WERI-Rb-1 (cell line): Measurements from ENCODE around the gene EMILIN3.

Source experiments
- DNase-seq: peaks from one replicate; pipeline ENCODE4 v3.0.0-alpha.2; 2020
- H3K27ac ChIP-seq: fragments of 250-450 bp; sonication (Bioruptor Pico); 2 replicates; pipeline ENCODE4 v1.5.1; 2020; ENCODE audit warnings: mild to moderate bottlenecking, moderate library complexity
- H3K27me3 ChIP-seq: fragments of 250-450 bp; sonication (Bioruptor Pico); 2 replicates; pipeline ENCODE4 v1.5.1; 2021; ENCODE audit warnings: mild to moderate bottlenecking, low read depth, moderate library complexity; ENCODE audit not compliant: insufficient read depth, severe bottlenecking
- H3K36me3 ChIP-seq: fragments of 250-450 bp; sonication (Bioruptor Pico); 2 replicates; pipeline ENCODE4 v1.5.1; 2020; ENCODE audit warnings: mild to moderate bottlenecking, moderate library complexity
- H3K4me3 ChIP-seq: 2 replicates; pipeline ENCODE4 v1.5.1; 2011; ENCODE audit warnings: low read depth, mild to moderate bottlenecking, control low read depth, low read length
- H3K9me3 ChIP-seq: fragments of 250-450 bp; sonication (Bioruptor Pico); 2 replicates; pipeline ENCODE4 v1.5.1; 2021; ENCODE audit warnings: mild to moderate bottlenecking, moderate library complexity; ENCODE audit not compliant: severe bottlenecking
- CTCF ChIP-seq: IDR thresholded peaks from 2 replicates; pipeline ENCODE4 v1.5.1; 2011; ENCODE audit warnings: low read depth, mild to moderate bottlenecking, control low read depth, inconsistent platforms, low read length

EMILIN3 gene

DNA sequence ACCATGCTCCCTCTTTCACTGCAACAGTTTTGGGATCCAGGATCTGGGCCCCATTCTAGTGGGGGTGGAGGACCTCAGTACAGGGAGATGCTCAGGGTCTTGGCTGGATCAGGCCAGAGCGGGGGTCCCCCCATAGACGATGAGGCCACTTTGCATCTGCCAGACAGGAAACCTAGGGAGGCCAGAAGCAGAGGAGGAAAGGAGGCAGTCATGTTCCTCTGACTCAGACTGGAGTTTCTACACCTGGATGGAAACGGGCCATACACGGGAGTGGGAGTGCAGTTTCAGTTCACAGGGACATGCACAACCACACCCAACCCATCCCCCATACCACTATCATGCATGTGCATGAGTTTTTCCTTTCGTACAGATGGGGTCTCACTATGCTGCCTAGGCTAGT, 3.6 kb upstream of the EMILIN3 start:
- no peaks in the 10 kb centered on the region for H3K9me3 ChIP-seq
- no peak overlapping the region for H3K4me3 ChIP-seq
- TF ChIP-seq CTCF: no peak
- H3K27me3 ChIP-seq: no peaks in the 10 kb centered on the region
- no peak overlapping the region for H3K27ac ChIP-seq
- no peak for DNase-seq
- no peaks in the 10 kb centered on the region; the same call in 1 of the 2 replicates for H3K36me3 ChIP-seq

- Histone ChIP-seq H3K36me3 (peaks cover 1% of the 10 kb centered on the region; the same call in 1 of the 2 replicates), H3K27ac (no peak overlapping the region), H3K27me3 (no peaks in the 10 kb centered on the region), H3K9me3 (no peaks in the 10 kb centered on the region), H3K4me3 (no peak overlapping the region)
- DNase-seq: no peak
- no peak for TF ChIP-seq CTCF
These were observed 3.1 kb upstream of the EMILIN3 start for GRCh38 chr20:41369673-41370072.

GRCh38 chr20:41367956-41368355, 1.3 kb upstream of the EMILIN3 start:
- H3K9me3 ChIP-seq: no peaks in the 10 kb centered on the region

GRCh38 chr20:41367393-41367695, 726 bp upstream of the EMILIN3 start:
- no peak for TF ChIP-seq CTCF
- Histone ChIP-seq H3K27ac (no peak overlapping the region; the same call in 1 of the 2 replicates), H3K36me3 (peaks cover 19% of the 10 kb centered on the region), H3K27me3 (no peaks in the 10 kb centered on the region), H3K9me3 (no peaks in the 10 kb centered on the region), H3K4me3 (no peak overlapping the region)
- no peak for DNase-seq

More at GRCh38 chr20:41367956-41368355, 1.3 kb upstream of the EMILIN3 start:
- Histone ChIP-seq H3K27ac (no peak overlapping the region), H3K36me3 (peaks cover 15% of the 10 kb centered on the region), H3K27me3 (no peaks in the 10 kb centered on the region), H3K4me3 (no peak overlapping the region)
- no peak for TF ChIP-seq CTCF
- no peak for DNase-seq

DNA sequence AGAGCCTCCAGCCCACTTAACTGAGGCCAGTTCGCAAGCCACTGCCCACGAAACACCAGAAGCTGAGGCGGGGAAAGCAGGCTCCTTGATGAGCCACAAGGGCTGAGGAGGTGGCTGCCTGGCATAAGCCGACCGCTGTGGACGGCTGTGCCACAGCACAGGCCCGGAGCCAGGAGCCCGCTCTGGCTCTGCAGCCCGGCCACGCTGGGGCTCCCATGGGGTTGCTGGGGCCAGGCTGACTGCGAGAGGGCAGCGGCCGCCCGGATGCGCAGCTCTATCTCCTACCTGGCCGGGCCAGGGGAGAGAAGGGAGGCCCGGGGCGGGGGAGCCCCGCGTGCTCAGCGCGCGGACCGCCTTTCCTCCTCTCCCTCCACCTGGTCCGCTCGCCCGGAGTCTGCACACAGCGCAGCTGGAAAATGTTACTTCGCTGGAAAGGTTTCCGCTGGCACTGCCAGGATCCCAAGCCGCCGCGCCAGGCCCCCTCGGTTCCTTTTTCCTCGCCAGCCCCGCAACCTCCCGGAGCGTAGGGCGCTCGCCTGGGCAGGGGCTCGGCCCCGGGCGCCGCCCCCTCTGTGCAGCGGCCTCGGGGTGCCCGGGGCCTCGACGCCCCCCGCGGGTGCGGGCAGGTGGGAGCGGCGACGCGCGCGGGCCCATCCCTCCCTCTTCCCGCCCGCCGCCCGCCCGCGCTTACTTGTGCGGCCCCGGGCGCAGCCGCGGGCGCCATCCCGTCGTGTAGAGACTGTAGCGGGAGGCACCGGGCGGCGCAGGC, 657 bp downstream of the EMILIN3 start:
- DNase-seq: no peak
- Histone ChIP-seq H3K4me3 (peak overlapping the region; percentile 57), H3K27ac (no peak overlapping the region)

More for the DNA sequence above, 657 bp downstream of the EMILIN3 start:
- H3K36me3 ChIP-seq: peaks cover 30% of the 10 kb centered on the region
- H3K27me3 ChIP-seq: no peaks in the 10 kb centered on the region
- TF ChIP-seq CTCF: no peak
- no peaks in the 10 kb centered on the region for H3K9me3 ChIP-seq
